GM12892 (cell line): ENCODE measurements around the gene HDAC4.

Experiments used
- DNase-seq: peaks from one replicate; pipeline ENCODE4 v3.0.0; 2011; ENCODE audit not compliant: insufficient read length
- FAIRE-seq: peaks from 2 replicates; lab custom pipeline; 2011; peaks lifted over from hg19 to GRCh38; lab: Jason Lieb, UNC
- POLR2A ChIP-seq: IDR thresholded peaks from 2 replicates; pipeline ENCODE4 v1.6.1; 2011; ENCODE audit warnings: low read depth, low read length, control low read depth
- POLR2AphosphoS5 ChIP-seq: IDR thresholded peaks from 2 replicates; pipeline ENCODE4 v1.6.1; 2011; ENCODE audit warnings: low read depth, low read length, control low read depth
- TAF1 ChIP-seq: IDR thresholded peaks from 2 replicates; pipeline ENCODE4 v1.6.1; 2011; ENCODE audit warnings: low read depth, mild to moderate bottlenecking, control low read depth, low read length, borderline replicate concordance

HDAC4 gene

GRCh38 chr2:239225871-239226561, 174.8 kb downstream of the HDAC4 start:
- no peak for FAIRE-seq
- no peak for DNase-seq
- no peak for TF ChIP-seq POLR2AphosphoS5

GRCh38 chr2:239225371-239225851, 175.4 kb downstream of the HDAC4 start:
- FAIRE-seq (no peak), DNase-seq (no peak)
- no peak for TF ChIP-seq TAF1
- no peak for TF ChIP-seq POLR2AphosphoS5
- TF ChIP-seq POLR2A: no peak

- TF ChIP-seq POLR2A (no peak), POLR2AphosphoS5 (no peak), TAF1 (no peak)
- FAIRE-seq: no peak
Observed at GRCh38 chr2:239224955-239225354, 175.9 kb downstream of the HDAC4 start.

GRCh38 chr2:239224199-239224570, 176.6 kb downstream of the HDAC4 start:
- DNase-seq (no peak), FAIRE-seq (no peak)
- TF ChIP-seq POLR2A (no peak), POLR2AphosphoS5 (no peak), TAF1 (no peak)

More at GRCh38 chr2:239224955-239225354, 175.9 kb downstream of the HDAC4 start:
- DNase-seq: no peak

- FAIRE-seq (no peak), DNase-seq (no peak)
- TF ChIP-seq TAF1 (no peak), POLR2A (no peak), POLR2AphosphoS5 (no peak)
Observed at GRCh38 chr2:239223310-239224198, 177.3 kb downstream of the HDAC4 start.

GRCh38 chr2:239222706-239223309, 178.0 kb downstream of the HDAC4 start:
- FAIRE-seq (no peak), DNase-seq (no peak)
- TF ChIP-seq POLR2AphosphoS5: no peak
- TF ChIP-seq POLR2A: no peak
- TF ChIP-seq TAF1: no peak

GRCh38 chr2:239222312-239222660, 178.5 kb downstream of the HDAC4 start:
- FAIRE-seq (no peak), DNase-seq (no peak)
- TF ChIP-seq POLR2AphosphoS5 (no peak), TAF1 (no peak), POLR2A (no peak)

GRCh38 chr2:239220981-239221396, 179.8 kb downstream of the HDAC4 start:
- no peak for FAIRE-seq
- no peak for DNase-seq
- TF ChIP-seq TAF1 (no peak), POLR2A (no peak), POLR2AphosphoS5 (no peak)

- DNase-seq (no peak), FAIRE-seq (no peak)
- TF ChIP-seq TAF1: no peak
- no peak for TF ChIP-seq POLR2A
- no peak for TF ChIP-seq POLR2AphosphoS5
Observed at GRCh38 chr2:239220341-239220740, 180.5 kb downstream of the HDAC4 start.

- no peak for DNase-seq
- no peak for TF ChIP-seq POLR2AphosphoS5
- no peak for TF ChIP-seq POLR2A
- no peak for TF ChIP-seq TAF1
- FAIRE-seq: peak; percentile 14
Observed at GRCh38 chr2:239216614-239217273, 184.1 kb downstream of the HDAC4 start.
